Activated CD4-positive, alpha-beta T cell treated with anti-CD3 and anti-CD28 coated beads for 36 hours (primary cell): ENCODE results near the gene GPR17. TPM values are rescaled to one million over a fixed set of nuclear protein-coding genes. Genes with fewer than 3 reads are reported as not detected.

ENCODE experiments used
- ATAC-seq: fragments of 200-7000 bp; cut with Tn5 transposase; one replicate; pipeline ENCODE4 v1.10.0; 2021; ENCODE audit warnings: mild to moderate bottlenecking, moderate library complexity
- CTCF ChIA-PET: fragments of 350-600 bp; sonication (Branson Sonifier 250); formaldehyde crosslinking; loops from one replicate; lab custom pipeline; 2021; ENCODE audit warnings: antibody characterized with exemption; lab: Charles Lee
- POLR2A ChIA-PET: fragments of 350-600 bp; sonication (Branson Sonifier 250); formaldehyde crosslinking; loops from one replicate; lab custom pipeline; 2021; ENCODE audit warnings: antibody characterized with exemption, inconsistent platforms; lab: Charles Lee
- DNase-seq: peaks from one replicate; pipeline ENCODE4 v3.0.0-alpha.2; 2020
- H3K27ac Mint-ChIP-seq: one replicate; pipeline ENCODE4 v1.8.0; 2021; ENCODE audit warnings: mixed read lengths
- H3K27me3 Mint-ChIP-seq: one replicate; pipeline ENCODE4 v1.8.0; 2021; ENCODE audit warnings: mixed read lengths
- H3K36me3 Mint-ChIP-seq: one replicate; pipeline ENCODE4 v1.8.0; 2021; ENCODE audit warnings: low read depth, mixed read lengths
- H3K4me1 Mint-ChIP-seq: one replicate; pipeline ENCODE4 v1.8.0; 2021; ENCODE audit warnings: mixed read lengths
- H3K4me3 Mint-ChIP-seq: one replicate; pipeline ENCODE4 v1.8.0; 2021; ENCODE audit warnings: mild to moderate bottlenecking, moderate library complexity, mixed read lengths
- H3K9me3 Mint-ChIP-seq: one replicate; pipeline ENCODE4 v1.8.0; 2021; ENCODE audit warnings: low read depth, mixed read lengths
- intact Hi-C, 2 experiments: fragments of 100-400 bp; cut with DNase I in 1 of 2; cut with micrococcal nuclease in 1 of 2; formaldehyde crosslinking; loops; one replicate each; pipeline versions ENCODE4 v1.14.2 to v1.15.1; 2022 to 2024; cut with DNase I, micrococcal nuclease
- total RNA-seq, 2 experiments: library from RNA; stranded (reverse); gene quantifications; one replicate each; pipeline ENCODE4 v1.2.3, GENCODE V29; 2021

Gene GPR17
- total RNA-seq, 2 experiments from 2014 or later, result not detected

GRCh38 chr2:127675331-127676261 lies 29.6 kb downstream of the GPR17 start, which contains the start of gene LIMS2:
TSS of gene LIMS2 (minus strand) at chr2:127675530. CDS start at chr2:127675024, 506 bp downstream.
- ATAC-seq (no peak), DNase-seq (no peak)
- ChIA-PET CTCF (interaction anchor here (0.7 to 1.0 kb wide), 7 partner anchors 23 to 314 kb away, joined by 3 read pairs; no protein-coding TSS in a partner anchor), POLR2A (interaction anchor here (1.0 kb wide), 1 partner anchor 15 kb away, joined by 6 read pairs; no protein-coding TSS in a partner anchor)
- peaks cover 7% of the 10 kb centered on the region for H3K4me1 Mint-ChIP-seq
- peak within 1 kb of the TSS; percentile 57 for H3K4me3 Mint-ChIP-seq
- H3K9me3 Mint-ChIP-seq, result no peaks in the 10 kb centered on the region
- no peaks in the 10 kb centered on the region for H3K36me3 Mint-ChIP-seq
- no peak within 1 kb of the TSS for H3K27ac Mint-ChIP-seq
- H3K27me3 Mint-ChIP-seq, result peaks cover 33% of the 10 kb centered on the region
- intact Hi-C loops, result no loop called here

GRCh38 chr2:127676906-127677305 lies 31.0 kb downstream of the GPR17 start:
- Mint-ChIP-seq H3K36me3 (no peaks in the 10 kb centered on the region), H3K4me3 (no peak overlapping the region), H3K4me1 (peaks cover 9% of the 10 kb centered on the region), H3K27ac (no peak overlapping the region), H3K9me3 (no peaks in the 10 kb centered on the region), H3K27me3 (peaks cover 33% of the 10 kb centered on the region)
- POLR2A ChIA-PET, result no interaction called here
- CTCF ChIA-PET, result no interaction called here
- DNase-seq (no peak), ATAC-seq (no peak)
- intact Hi-C loops, result no loop called here

- POLR2A ChIA-PET, result no interaction called here
- Mint-ChIP-seq H3K9me3 (no peaks in the 10 kb centered on the region), H3K27ac (no peak overlapping the region)
Measured at GRCh38 chr2:127678531-127678930, 32.6 kb downstream of the GPR17 start.

GRCh38 chr2:127678991-127679390 lies 33.0 kb downstream of the GPR17 start:
- H3K4me3 Mint-ChIP-seq, result no peak overlapping the region
- H3K27ac Mint-ChIP-seq, result no peak overlapping the region
- peaks cover 27% of the 10 kb centered on the region for H3K27me3 Mint-ChIP-seq
- no peaks in the 10 kb centered on the region for H3K9me3 Mint-ChIP-seq
- H3K36me3 Mint-ChIP-seq, result no peaks in the 10 kb centered on the region
- intact Hi-C loops, result no loop called here
- H3K4me1 Mint-ChIP-seq, result peaks cover 9% of the 10 kb centered on the region
- POLR2A ChIA-PET, result no interaction called here
- ATAC-seq (no peak), DNase-seq (no peak)
- CTCF ChIA-PET, result no interaction called here

More at GRCh38 chr2:127678531-127678930, 32.6 kb downstream of the GPR17 start:
- DNase-seq (no peak), ATAC-seq (no peak)
- H3K4me1 Mint-ChIP-seq, result peaks cover 9% of the 10 kb centered on the region
- intact Hi-C loops, result no loop called here
- no peaks in the 10 kb centered on the region for H3K36me3 Mint-ChIP-seq
- H3K27me3 Mint-ChIP-seq, result peaks cover 32% of the 10 kb centered on the region
- H3K4me3 Mint-ChIP-seq, result no peak overlapping the region
- CTCF ChIA-PET, result no interaction called here

- POLR2A ChIA-PET, result no interaction called here
- CTCF ChIA-PET, result no interaction called here
- H3K9me3 Mint-ChIP-seq, result no peaks in the 10 kb centered on the region
- intact Hi-C loops, result no loop called here
- peaks cover 4% of the 10 kb centered on the region for H3K4me1 Mint-ChIP-seq
- H3K27me3 Mint-ChIP-seq, result peaks cover 22% of the 10 kb centered on the region
- no peak overlapping the region for H3K4me3 Mint-ChIP-seq
- no peak overlapping the region for H3K27ac Mint-ChIP-seq
- H3K36me3 Mint-ChIP-seq, result no peaks in the 10 kb centered on the region
- DNase-seq (no peak), ATAC-seq (no peak)
Measured at GRCh38 chr2:127679680-127680361, 33.9 kb downstream of the GPR17 start.

- DNase-seq, result no peak
- Mint-ChIP-seq H3K9me3 (no peaks in the 10 kb centered on the region), H3K4me3 (no peak overlapping the region), H3K27ac (no peak overlapping the region), H3K36me3 (no peaks in the 10 kb centered on the region), H3K4me1 (peaks cover 3% of the 10 kb centered on the region), H3K27me3 (peaks cover 20% of the 10 kb centered on the region)
- CTCF ChIA-PET, result no interaction called here
- intact Hi-C loops, result no loop called here
- no peak for ATAC-seq
- POLR2A ChIA-PET, result no interaction called here
Measured at GRCh38 chr2:127680706-127681287, 34.8 kb downstream of the GPR17 start.

- H3K4me3 Mint-ChIP-seq, result no peak overlapping the region
- H3K4me1 Mint-ChIP-seq, result peaks cover 2% of the 10 kb centered on the region
- H3K36me3 Mint-ChIP-seq, result no peaks in the 10 kb centered on the region
- ChIA-PET CTCF (no interaction called here), POLR2A (interaction anchor here (0.7 kb wide), 1 partner anchor 117 kb away, joined by 3 read pairs; no protein-coding TSS in a partner anchor)
- DNase-seq, result no peak
- no peaks in the 10 kb centered on the region for H3K9me3 Mint-ChIP-seq
- peaks cover 16% of the 10 kb centered on the region for H3K27me3 Mint-ChIP-seq
- intact Hi-C loops, result no loop called here
- peak; percentile 42 for ATAC-seq
- no peak overlapping the region for H3K27ac Mint-ChIP-seq
Measured at GRCh38 chr2:127681288-127681804, 35.4 kb downstream of the GPR17 start.

GRCh38 chr2:127681976-127682857 lies 36.3 kb downstream of the GPR17 start:
- Mint-ChIP-seq H3K9me3 (no peaks in the 10 kb centered on the region), H3K36me3 (no peaks in the 10 kb centered on the region), H3K27me3 (peaks cover 10% of the 10 kb centered on the region), H3K27ac (no peak overlapping the region), H3K4me1 (peaks cover 2% of the 10 kb centered on the region), H3K4me3 (no peak overlapping the region)
- ChIA-PET POLR2A (interaction anchor here (0.7 kb wide), 1 partner anchor 116 kb away, joined by 3 read pairs; no protein-coding TSS in a partner anchor), CTCF (interaction anchor here (0.5 to 1.2 kb wide), 3 partner anchors 16 to 31 kb away, joined by 3 to 4 read pairs (median 3); no protein-coding TSS in a partner anchor)
- intact Hi-C loops, result no loop called here
- no peak for ATAC-seq
- DNase-seq, result no peak

- intact Hi-C loops, result no loop called here
- Mint-ChIP-seq H3K36me3 (no peaks in the 10 kb centered on the region), H3K4me3 (no peak overlapping the region), H3K27ac (no peak overlapping the region), H3K9me3 (no peaks in the 10 kb centered on the region), H3K4me1 (peaks cover 2% of the 10 kb centered on the region), H3K27me3 (peaks cover 6% of the 10 kb centered on the region)
- DNase-seq, result no peak
- ChIA-PET CTCF (interaction anchor here (0.6 to 1.2 kb wide), 2 partner anchors 17 to 32 kb away, joined by 3 to 4 read pairs; no protein-coding TSS in a partner anchor), POLR2A (no interaction called here)
- ATAC-seq, result no peak
Measured at GRCh38 chr2:127683056-127683455, 37.1 kb downstream of the GPR17 start.

- Mint-ChIP-seq H3K4me3 (no peak overlapping the region), H3K27me3 (peaks cover 2% of the 10 kb centered on the region), H3K36me3 (no peaks in the 10 kb centered on the region), H3K4me1 (peaks cover 2% of the 10 kb centered on the region), H3K27ac (no peak overlapping the region), H3K9me3 (no peaks in the 10 kb centered on the region)
- intact Hi-C loops, result no loop called here
- DNase-seq, result no peak
- ATAC-seq, result no peak
- ChIA-PET CTCF (interaction anchor here (1.2 kb wide), 1 partner anchor 33 kb away, joined by 4 read pairs; no protein-coding TSS in a partner anchor), POLR2A (no interaction called here)
Measured at GRCh38 chr2:127683757-127684156, 37.8 kb downstream of the GPR17 start.
